HG02759 (cell line): ENCODE data around the gene PROX1.
"Not testable (repeated sequence)": the region's sequence is repeated elsewhere in the genome, so short reads cannot be mapped to it uniquely, and the experiment has no call there.

Experiments used
- ATAC-seq: cut with Tn5 transposase; IDR thresholded peaks from one replicate; pipeline ENCODE4 v1.9.1; 2021; ENCODE audit warnings: mild to moderate bottlenecking, moderate library complexity; ENCODE audit not compliant: unreplicated experiment

Gene PROX1

DNA sequence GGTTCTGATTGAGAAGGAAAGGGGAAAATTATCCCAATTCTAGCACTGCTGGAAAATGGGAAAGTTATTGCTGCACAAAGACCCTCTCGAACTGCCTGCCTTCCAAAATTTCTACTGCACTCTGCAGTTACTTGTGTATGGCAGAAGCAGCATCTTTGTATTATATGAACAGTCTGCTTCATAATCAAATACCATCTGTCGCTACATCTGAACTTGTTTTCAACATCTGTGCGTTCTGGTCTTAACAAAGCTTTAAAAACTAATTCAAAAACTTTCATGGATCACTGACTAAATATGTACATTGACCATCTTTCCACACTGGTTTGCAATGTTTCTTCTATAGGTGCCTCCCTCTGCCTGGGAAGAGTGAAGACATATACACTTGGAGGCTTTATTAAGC lies 79.2 kb downstream of the PROX1 start:
- ATAC-seq = no peak

- ATAC-seq = no peak
Observed at GRCh38 chr1:214067397-214067796, 79.6 kb downstream of the PROX1 start.

- no peak for ATAC-seq
Observed at GRCh38 chr1:214067853-214068703, 80.3 kb downstream of the PROX1 start.

DNA sequence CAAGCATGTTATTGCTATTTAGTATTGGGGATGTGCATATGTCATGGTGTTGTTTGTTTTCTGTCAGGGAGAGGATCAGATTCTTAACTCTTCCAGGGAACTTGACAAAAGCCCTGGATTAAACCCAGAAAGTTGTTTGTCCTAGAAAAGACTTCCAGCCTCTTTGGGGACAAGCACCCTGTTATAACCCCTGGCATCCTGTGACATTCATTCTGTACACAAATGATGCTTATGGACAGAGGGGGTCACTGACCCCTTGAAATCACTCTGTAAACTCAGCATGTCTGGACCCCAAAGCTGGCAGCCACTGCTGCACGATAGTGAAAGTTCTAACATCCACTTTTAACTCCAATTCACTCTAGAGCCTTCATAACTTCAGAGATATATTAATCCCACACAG lies 81.2 kb downstream of the PROX1 start:
- ATAC-seq = no peak

- no peak for ATAC-seq
Observed at GRCh38 chr1:214071469-214071868, 83.7 kb downstream of the PROX1 start.

DNA sequence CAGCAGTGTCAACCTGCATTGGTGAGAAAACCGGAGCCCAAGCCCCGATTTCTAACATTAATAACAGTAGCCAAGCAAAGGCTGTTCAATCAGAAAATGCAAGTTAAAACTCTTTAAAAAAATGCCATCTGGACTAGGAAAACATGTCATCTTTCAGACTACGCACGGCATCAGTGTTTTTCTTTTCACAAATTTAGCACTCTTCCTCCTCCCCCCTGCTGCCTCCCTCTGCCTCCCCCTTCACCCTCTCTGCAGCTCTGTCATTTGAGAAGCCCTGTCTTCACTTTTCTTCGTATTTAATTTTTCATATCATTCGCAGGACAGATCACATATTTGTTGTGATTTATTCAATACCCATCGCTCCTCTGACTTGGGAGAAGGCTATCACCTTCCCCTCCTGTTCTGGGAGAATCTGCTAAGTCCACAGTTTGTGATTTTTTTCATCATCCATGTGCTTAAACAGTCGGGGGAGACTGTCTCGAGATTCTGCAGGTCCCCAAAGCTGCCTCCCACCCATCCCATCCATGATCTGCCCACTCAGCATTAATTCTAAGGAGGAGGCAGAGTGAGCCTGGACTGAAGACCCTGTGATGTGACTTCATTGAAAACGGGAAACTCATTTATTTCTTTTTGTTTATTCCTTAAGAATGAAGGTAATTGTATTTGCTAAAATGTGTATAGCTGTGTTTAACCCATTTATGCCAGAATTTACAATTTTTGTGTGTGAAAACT lies 84.8 kb downstream of the PROX1 start:
- ATAC-seq = no peak

DNA sequence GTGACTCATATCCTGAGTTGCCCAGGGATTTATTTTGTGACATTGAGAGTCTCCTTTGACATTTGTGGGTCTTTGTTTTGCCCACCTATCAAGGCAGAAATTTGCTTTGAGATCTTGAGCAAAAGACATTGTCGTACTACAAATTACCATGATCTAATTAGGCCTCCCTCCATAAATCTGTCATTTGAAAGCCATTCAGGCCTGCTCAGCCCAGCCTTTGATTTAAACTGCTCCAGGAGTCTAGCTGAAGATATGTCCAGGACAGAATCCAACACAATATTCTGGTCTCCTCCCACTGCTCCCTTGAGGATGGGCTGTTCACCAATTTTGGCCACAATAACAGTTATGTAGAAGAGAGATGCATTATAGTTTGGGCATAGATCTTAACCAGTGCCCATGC lies 86.7 kb downstream of the PROX1 start:
- no peak for ATAC-seq

DNA sequence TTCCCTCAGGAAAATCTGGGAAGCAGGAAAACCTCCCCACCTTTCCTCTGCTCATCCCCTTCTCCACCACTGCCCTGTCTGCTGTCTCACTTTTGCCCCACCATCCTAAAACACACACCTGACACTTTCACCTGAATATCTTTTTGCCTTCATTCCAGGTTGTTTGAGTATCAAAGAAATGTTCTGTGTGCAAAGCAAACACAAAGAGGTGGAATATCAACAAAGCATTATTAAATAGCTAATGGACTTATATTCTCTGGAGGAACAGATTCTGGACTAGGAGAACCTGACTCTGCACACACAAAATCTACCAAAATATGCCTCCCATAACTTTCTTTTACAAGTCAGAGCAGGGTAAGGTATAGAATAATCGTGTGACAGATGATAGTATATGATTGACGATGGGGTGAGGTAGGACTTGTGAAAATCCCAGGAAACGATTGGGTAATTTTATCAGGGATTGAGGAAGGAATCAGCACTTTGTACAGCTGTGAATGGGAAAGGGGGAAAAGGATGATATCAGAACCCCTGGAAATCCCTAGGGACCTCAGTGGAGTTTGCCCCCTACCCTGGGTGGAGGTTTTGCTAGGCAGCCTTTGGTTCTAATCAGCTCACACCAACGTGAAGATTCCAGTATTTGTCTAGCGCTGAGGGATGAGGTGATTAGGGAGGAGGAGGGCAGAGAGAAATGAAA lies 87.7 kb downstream of the PROX1 start:
- ATAC-seq = no peak

GRCh38 chr1:214075999-214076707 lies 88.4 kb downstream of the PROX1 start:
- no peak for ATAC-seq

GRCh38 chr1:214076708-214077065 lies 88.9 kb downstream of the PROX1 start:
- no peak for ATAC-seq

- ATAC-seq = no peak
Observed at GRCh38 chr1:214078950-214079349, 91.2 kb downstream of the PROX1 start.

- no peak for ATAC-seq
Observed at GRCh38 chr1:214085325-214085724, 97.6 kb downstream of the PROX1 start.

GRCh38 chr1:214086945-214087344 lies 99.2 kb downstream of the PROX1 start:
- no peak for ATAC-seq

DNA sequence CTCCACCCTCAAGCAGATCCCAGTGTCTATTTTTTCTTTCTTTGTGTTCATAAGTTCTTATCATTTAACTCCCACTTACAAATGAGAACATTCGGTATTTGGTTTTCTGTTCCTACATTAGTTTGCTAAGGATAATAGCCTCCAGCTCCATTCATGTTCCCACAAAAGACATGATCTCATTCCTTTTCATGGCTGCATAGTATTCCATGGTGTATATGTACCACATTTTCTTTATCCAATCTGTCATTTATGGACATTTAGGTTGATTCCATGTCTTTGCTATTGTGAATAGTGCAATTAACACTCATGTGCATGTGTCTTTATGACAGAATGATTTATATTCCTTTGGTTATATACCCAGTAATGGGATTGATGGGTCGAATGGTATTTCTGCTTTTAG lies 101.2 kb downstream of the PROX1 start:
- not testable (repeated sequence) for ATAC-seq
